ENCODE data around the gene ANO1.

GRCh38 chr11:70036971-70037882 lies 40.9 kb upstream of the ANO1 start:
- TF ChIP-seq CTCF (IDR thresholded peaks at IDR 0.05) = no peak
- no peak for TF ChIP-seq POLR2A (IDR thresholded peaks at IDR 0.05; ENCODE audit: low read depth)
- TF ChIP-seq EP300 (IDR thresholded peaks at IDR 0.05) = no peak
- TF ChIP-seq POLR2AphosphoS5 (IDR thresholded peaks at IDR 0.05) = no peak

Data from esophagus muscularis mucosa (tissue), 4 donors.